HCT116 (cell line): ENCODE results near the gene APBA2. TPM values are rescaled to one million over a fixed set of nuclear protein-coding genes. Genes with fewer than 3 reads are reported as not detected.

Experiments used
- ATAC-seq: fragments of 200-7000 bp; cut with Tn5 transposase; 2 replicates; pipeline ENCODE4 v1.9.1; 2020; ENCODE audit warnings: mild to moderate bottlenecking, moderate library complexity
- BruUV-seq: library from RNA; stranded (reverse); fragments of 400-500 nt; replicated peaks from 2 replicates; lab custom pipeline; 2021; lab: Mats Ljungman, UMichigan
- CTCF ChIA-PET: fragments of 300-600 bp; sonication (Branson Sonifier 250); formaldehyde crosslinking; loops from one replicate; lab custom pipeline; 2021; ENCODE audit warnings: antibody characterized with exemption; lab: Charles Lee
- POLR2A ChIA-PET: fragments of 300-600, 350-600 bp; sonication (Branson Sonifier 250); formaldehyde crosslinking; loops from one replicate; lab custom pipeline; 2021; ENCODE audit warnings: antibody characterized with exemption; lab: Charles Lee
- RAD21 ChIA-PET, 2 experiments: fragments of 300-600 bp; sonication (Branson Sonifier 250); formaldehyde crosslinking; loops; one replicate each; lab custom pipeline; 2023; ENCODE audit warnings: low total read pairs in 2 of 2; ENCODE audit not compliant: uncharacterized antibody in 2 of 2, unreplicated experiment in 2 of 2, low non-redundant PET in 1 of 2; lab: Charles Lee
- DNase-seq: peaks from one replicate; pipeline ENCODE4 v3.0.0-alpha.2; 2010; ENCODE audit warnings: low read depth, low spot score
- H2AFZ ChIP-seq: fragments of 200-600 bp; shearing (Covaris generic), sonication (generic); 2 replicates; pipeline ENCODE4 v1.6.1; 2017; ENCODE audit warnings: low read depth, mixed run types, mixed read lengths, antibody characterized with exemption, low read length; ENCODE audit not compliant: poor library complexity, severe bottlenecking
- H3K27ac ChIP-seq: 2 replicates; pipeline ENCODE4 v1.5.1; 2012; ENCODE audit warnings: low read depth, low read length
- H3K27me3 ChIP-seq: fragments of 200-600 bp; sonication (generic); 2 replicates; pipeline ENCODE4 v1.6.1; 2016; ENCODE audit warnings: mixed run types, low read length, mixed read lengths; ENCODE audit not compliant: insufficient read depth
- H3K36me3 ChIP-seq, 2 experiments: fragments of 200-500 bp in 1 of 2; fragments of 200-600 bp in 1 of 2; sonication (Bioruptor generic) in 1 of 2; sonication (generic) in 1 of 2; 2 replicates each; pipeline versions ENCODE4 v1.5.1 to v1.6.1; 2014 to 2016; ENCODE audit warnings: low read length in 2 of 2, inconsistent platforms in 1 of 2, mixed read lengths in 1 of 2, mixed run types in 1 of 2; ENCODE audit not compliant: insufficient read depth in 2 of 2, control insufficient read depth in 1 of 2
- H3K4me1 ChIP-seq, 2 experiments: fragments of 200-600 bp in 1 of 2; sonication (generic) in 1 of 2; 2 replicates each; pipeline versions ENCODE4 v1.5.1 to v1.6.1; 2012 to 2017; ENCODE audit warnings: low read length in 2 of 2, inconsistent platforms in 1 of 2, mild to moderate bottlenecking in 1 of 2, mixed read lengths in 1 of 2, mixed run types in 1 of 2, moderate library complexity in 1 of 2; ENCODE audit not compliant: insufficient read depth in 2 of 2, control insufficient read depth in 1 of 2
- H3K4me2 ChIP-seq: fragments of 200-600 bp; sonication (generic); 2 replicates; pipeline ENCODE4 v1.6.1; 2017; ENCODE audit warnings: mixed run types, low read length, mixed read lengths
- H3K4me3 ChIP-seq, 2 experiments: fragments of 200-600 bp in 1 of 2; sonication (generic) in 1 of 2; replicated peaks in 1 of 2; 2 replicates each; pipeline ENCODE4 v1.5.1; 2011 to 2016; ENCODE audit warnings: low read length in 2 of 2, control low read depth in 1 of 2, low read depth in 1 of 2, mild to moderate bottlenecking in 1 of 2, mixed read lengths in 1 of 2, mixed run types in 1 of 2
- H3K79me2 ChIP-seq: fragments of 200-600 bp; sonication (generic); 2 replicates; pipeline ENCODE4 v1.6.1; 2017; ENCODE audit warnings: mild to moderate bottlenecking, mixed run types, low read length, moderate library complexity, mixed read lengths; ENCODE audit not compliant: insufficient read depth
- H3K9ac ChIP-seq: fragments of 200-600 bp; sonication (generic); 2 replicates; pipeline ENCODE4 v1.6.1; 2016; ENCODE audit warnings: low read length, mixed read lengths
- H3K9me2 ChIP-seq: fragments of 200-600 bp; sonication (generic), shearing (Covaris generic); 2 replicates; pipeline ENCODE4 v1.6.1; 2017; ENCODE audit warnings: mixed run types, mild to moderate bottlenecking, moderate library complexity; ENCODE audit not compliant: insufficient read depth
- H3K9me3 ChIP-seq, 2 experiments: fragments of 200-500 bp in 1 of 2; fragments of 200-600 bp in 1 of 2; sonication (Bioruptor generic) in 1 of 2; sonication (generic) in 1 of 2; 2 replicates each; pipeline ENCODE4 v1.6.1; 2014 to 2017; ENCODE audit warnings: low read length in 2 of 2, mixed read lengths in 2 of 2, inconsistent platforms in 1 of 2, low read depth in 1 of 2, mild to moderate bottlenecking in 1 of 2, mixed run types in 1 of 2, moderate library complexity in 1 of 2; ENCODE audit not compliant: control insufficient read depth in 1 of 2, insufficient read depth in 1 of 2
- H4K20me1 ChIP-seq: fragments of 200-600 bp; sonication (generic), shearing (Covaris generic); 2 replicates; pipeline ENCODE4 v1.6.1; 2017; ENCODE audit warnings: mixed run types, mild to moderate bottlenecking, moderate library complexity; ENCODE audit not compliant: insufficient read depth
- CTCF ChIP-seq, 3 experiments: fragments of 200-600 bp in 1 of 3; sonication (generic) in 1 of 3; IDR thresholded peaks in 2 of 3; conservative IDR thresholded peaks in 1 of 3; 2 replicates each; pipeline ENCODE4 v1.5.1; 2012 to 2017; ENCODE audit warnings: low read depth in 2 of 3, low read length in 2 of 3, antibody characterized with exemption in 1 of 3, borderline replicate concordance in 1 of 3, control low read depth in 1 of 3, mild to moderate bottlenecking in 1 of 3, mixed read lengths in 1 of 3, mixed run types in 1 of 3, moderate library complexity in 1 of 3; ENCODE audit not compliant: insufficient read depth in 1 of 3
- EZH2 ChIP-seq: fragments of 200-600 bp; sonication (generic); IDR thresholded peaks from 2 replicates; pipeline ENCODE4 v1.6.1; 2017; ENCODE audit warnings: antibody characterized with exemption, mixed run types
- RAD21 ChIP-seq: IDR thresholded peaks from 2 replicates; pipeline ENCODE4 v1.6.1; 2012; ENCODE audit warnings: low read depth, mild to moderate bottlenecking
- SIN3A ChIP-seq: IDR thresholded peaks from 2 replicates; pipeline ENCODE4 v1.6.1; 2012; ENCODE audit warnings: low read depth
- intact Hi-C: fragments of 100-400 bp; cut with micrococcal nuclease; formaldehyde crosslinking; loops from 2 replicates; pipeline ENCODE4 v1.10.0; 2022
- total RNA-seq: library from RNA; stranded (reverse); gene quantifications from one replicate; pipeline ENCODE4 v1.2.1, GENCODE V29; 2021; ENCODE audit not compliant: unreplicated experiment

The APBA2 gene
- total RNA-seq, 1 experiment from 2014 or later, result 0.47 TPM

GRCh38 chr15:28983432-28984311 is 97.9 kb downstream of the APBA2 start:
- POLR2A ChIA-PET, result no interaction called here
- peak; percentile 97 for ATAC-seq
- H3K9ac ChIP-seq, result no peak overlapping the region
- TF ChIP-seq CTCF (IDR thresholded peaks at IDR 0.05 in 2 of 3, conservative IDR thresholded peaks at IDR 0.05 in 1 of 3; ENCODE audit: borderline replicate concordance in 1 of 3, insufficient read depth in 1 of 3, low read depth in 2 of 3, low read length in 2 of 3) (peak; percentile 4 to 77 (median 71); a peak in 4 of 6 replicates), EZH2 (no peak), SIN3A (no peak), RAD21 (peak; percentile 10; the same call in 1 of the 2 replicates)
- TF ChIP-seq, all 23 proteins: peak for 2
- Histone ChIP-seq H3K9me3 (no peaks in the 10 kb centered on the region), H3K4me1 (no peaks in the 10 kb centered on the region), H2AFZ (peak overlapping the region; percentile 54), H3K4me3 (no peak overlapping the region), H3K9me2 (no peaks in the 10 kb centered on the region), H3K79me2 (no peaks in the 10 kb centered on the region), H4K20me1 (no peaks in the 10 kb centered on the region), H3K36me3 (no peaks in the 10 kb centered on the region), H3K27ac (no peak overlapping the region), H3K27me3 (peaks cover 21% of the 10 kb centered on the region), H3K4me2 (no peak overlapping the region)
- RAD21 ChIA-PET, result no interaction called here
- DNase-seq, result no peak
- CTCF ChIA-PET, result interaction anchor here (1.2 kb wide), 2 partner anchors 107 to 119 kb away, joined by 3 to 5 read pairs; no protein-coding TSS in a partner anchor
- intact Hi-C loops, result no loop called here
- no TSS peak for BruUV-seq
